Stimulated activated CD8-positive, alpha-beta memory T cell treated with anti-CD3 and anti-CD28 coated beads, Interleukin-15, amount 100 ng/mL, for 24 hours (primary cell): ENCODE results near the gene SLC2A6.
A peak's percentile ranks its signal among the peaks of the same experiment; 100 is the strongest.
"Not testable (repeated sequence)": the region's sequence is repeated elsewhere in the genome, so short reads cannot be mapped to it uniquely, and the experiment has no call there.

ENCODE experiments used
- DNase-seq: peaks from one replicate; pipeline ENCODE4 v3.0.0-alpha.2; 2020; ENCODE audit warnings: low read depth

Gene SLC2A6

GRCh38 chr9:133460405-133461175 is 18.3 kb downstream of the SLC2A6 start:
- no peak for DNase-seq

GRCh38 chr9:133459476-133460404 is 19.2 kb downstream of the SLC2A6 start, which contains the start of gene CACFD1:
TSS of gene CACFD1 (plus strand) at chr9:133459978. CDS start at chr9:133460067, 89 bp downstream.
- DNase-seq, result peak; percentile 81

GRCh38 chr9:133458643-133459312 is 20.1 kb downstream of the SLC2A6 start:
- DNase-seq, result no peak

DNA sequence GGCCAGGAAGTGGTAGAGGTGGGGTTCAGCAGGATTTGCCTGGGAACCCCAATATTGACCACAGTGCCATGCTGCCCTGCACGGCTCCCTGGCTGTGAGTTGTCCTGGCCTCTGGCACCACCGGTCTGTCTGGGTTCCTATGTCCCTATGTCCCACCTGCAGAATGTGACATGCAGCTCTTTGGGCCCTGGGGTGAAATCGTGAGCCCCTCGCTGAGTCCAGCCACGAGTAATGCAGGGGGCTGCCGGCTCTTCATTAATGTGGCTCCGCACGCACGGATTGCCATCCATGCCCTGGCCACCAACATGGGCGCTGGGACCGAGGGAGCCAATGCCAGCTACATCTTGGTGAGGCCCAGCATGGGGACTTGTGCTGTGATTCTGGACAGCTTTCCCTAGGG is 21.2 kb downstream of the SLC2A6 start:
- DNase-seq, result no peak

- DNase-seq, result no peak
Observed at GRCh38 chr9:133457233-133457632, 21.7 kb downstream of the SLC2A6 start.

DNA sequence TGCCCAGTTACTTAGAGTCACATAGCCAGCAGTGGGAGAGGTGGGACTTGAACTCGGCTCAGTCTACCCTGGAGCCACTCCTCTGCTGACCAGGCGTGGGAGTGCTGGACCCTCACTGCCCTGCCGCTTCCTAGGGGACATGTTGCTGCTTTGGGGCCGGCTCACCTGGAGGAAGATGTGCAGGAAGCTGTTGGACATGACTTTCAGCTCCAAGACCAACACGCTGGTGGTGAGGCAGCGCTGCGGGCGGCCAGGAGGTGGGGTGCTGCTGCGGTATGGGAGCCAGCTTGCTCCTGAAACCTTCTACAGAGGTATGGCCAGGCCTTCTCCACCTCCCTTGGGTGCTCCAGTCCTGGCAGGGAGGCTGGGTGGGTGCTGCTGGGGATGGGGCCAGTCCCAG is 22.5 kb downstream of the SLC2A6 start:
- no peak for DNase-seq

DNA sequence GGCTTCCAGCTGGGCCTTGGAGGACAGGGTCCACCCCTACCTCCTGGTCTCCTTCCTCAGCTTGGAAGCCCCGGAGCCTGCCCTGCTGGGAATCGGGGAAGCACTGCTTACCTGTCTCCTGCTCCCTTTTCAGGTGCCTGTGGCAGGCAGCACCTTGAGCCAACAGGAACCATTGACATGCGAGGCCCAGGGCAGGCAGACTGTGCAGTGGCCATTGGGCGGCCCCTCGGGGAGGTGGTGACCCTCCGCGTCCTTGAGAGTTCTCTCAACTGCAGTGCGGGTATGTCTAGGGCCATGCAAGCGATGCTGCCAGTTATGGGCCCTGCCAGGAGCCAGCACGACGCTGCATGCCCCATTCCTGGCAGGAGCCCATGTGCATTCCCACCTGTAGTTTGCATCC is 23.0 kb downstream of the SLC2A6 start:
- DNase-seq, result no peak

- no peak for DNase-seq
Observed at GRCh38 chr9:133454943-133455673, 23.8 kb downstream of the SLC2A6 start.

- DNase-seq, result no peak
Observed at GRCh38 chr9:133454325-133454724, 24.6 kb downstream of the SLC2A6 start.

DNA sequence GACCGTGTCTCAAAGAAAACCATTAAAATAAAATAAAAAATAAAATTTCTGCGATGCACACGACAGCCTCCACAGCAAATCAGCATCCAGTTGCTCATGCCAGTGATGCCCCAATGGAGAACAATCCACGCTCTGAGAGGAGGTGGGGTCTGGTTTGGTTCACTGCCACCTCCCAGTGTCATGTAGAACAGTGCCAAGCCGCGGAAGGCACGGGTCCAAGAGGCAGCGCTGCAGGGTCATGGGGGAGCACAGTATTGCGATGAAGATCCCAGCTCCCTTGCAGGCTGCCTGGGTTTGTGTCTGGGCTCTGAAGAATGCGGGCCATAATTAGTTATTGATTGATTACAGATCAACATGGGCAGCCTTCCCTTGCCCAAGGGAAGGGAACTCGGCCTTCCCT is 25.2 kb downstream of the SLC2A6 start:
- no peak for DNase-seq

- no peak for DNase-seq
Observed at GRCh38 chr9:133452562-133452961, 26.3 kb downstream of the SLC2A6 start.

GRCh38 chr9:133451865-133452264 is 27.0 kb downstream of the SLC2A6 start:
- DNase-seq, result not testable (repeated sequence)

DNA sequence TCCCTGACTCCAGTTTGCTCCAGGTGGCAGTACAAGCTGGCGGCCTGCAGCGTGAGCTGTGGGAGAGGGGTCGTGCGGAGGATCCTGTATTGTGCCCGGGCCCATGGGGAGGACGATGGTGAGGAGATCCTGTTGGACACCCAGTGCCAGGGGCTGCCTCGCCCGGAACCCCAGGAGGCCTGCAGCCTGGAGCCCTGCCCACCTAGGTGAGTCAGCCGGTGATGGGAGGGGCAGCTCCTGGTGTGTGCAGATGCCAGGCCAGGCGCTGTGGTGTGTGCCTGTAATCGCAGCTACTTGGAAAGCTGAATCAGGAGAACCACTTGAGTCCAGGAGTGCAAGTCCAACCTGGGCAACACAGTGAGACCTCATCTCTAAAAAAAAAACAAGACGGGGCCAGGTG is 29.1 kb downstream of the SLC2A6 start:
- no peak for DNase-seq

- no peak for DNase-seq
Observed at GRCh38 chr9:133448487-133448972, 30.4 kb downstream of the SLC2A6 start.

DNA sequence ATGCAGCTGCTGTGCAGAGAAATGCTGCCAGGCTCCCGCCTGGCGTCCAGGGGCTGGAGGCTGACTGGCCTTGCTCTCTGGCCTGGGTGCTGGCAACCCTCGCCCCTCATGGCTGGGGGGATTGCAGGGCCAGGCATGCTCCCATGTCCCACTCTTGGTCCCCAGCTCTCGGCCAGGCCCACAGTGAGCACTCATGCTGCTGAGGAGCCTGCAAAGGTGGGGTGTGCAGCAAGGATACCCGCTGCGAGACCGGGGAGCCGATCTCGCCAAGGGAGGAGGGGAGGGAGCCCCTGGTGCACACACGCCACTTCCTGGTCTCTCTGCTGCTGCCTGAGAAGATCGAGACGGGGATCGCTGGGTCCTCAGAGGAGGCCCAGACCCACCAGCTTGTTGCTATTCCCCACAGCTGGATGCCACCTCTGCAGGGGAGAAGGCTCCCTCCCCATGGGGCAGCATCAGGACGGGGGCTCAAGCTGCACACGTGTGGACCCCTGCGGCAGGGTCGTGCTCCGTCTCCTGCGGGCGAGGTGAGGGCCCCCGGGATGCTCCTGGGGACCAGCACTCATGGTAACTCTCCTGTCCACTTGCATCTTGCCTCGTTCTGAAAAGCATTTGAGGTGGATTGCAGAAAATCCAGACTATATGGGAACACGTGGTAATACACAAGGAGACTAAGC is 33.5 kb downstream of the SLC2A6 start:
- no peak for DNase-seq

- DNase-seq, result no peak
Observed at GRCh38 chr9:133443982-133444381, 34.9 kb downstream of the SLC2A6 start.

GRCh38 chr9:133443248-133443647 is 35.7 kb downstream of the SLC2A6 start:
- DNase-seq, result no peak

- no peak for DNase-seq
Observed at GRCh38 chr9:133441571-133441970, 37.3 kb downstream of the SLC2A6 start.

DNA sequence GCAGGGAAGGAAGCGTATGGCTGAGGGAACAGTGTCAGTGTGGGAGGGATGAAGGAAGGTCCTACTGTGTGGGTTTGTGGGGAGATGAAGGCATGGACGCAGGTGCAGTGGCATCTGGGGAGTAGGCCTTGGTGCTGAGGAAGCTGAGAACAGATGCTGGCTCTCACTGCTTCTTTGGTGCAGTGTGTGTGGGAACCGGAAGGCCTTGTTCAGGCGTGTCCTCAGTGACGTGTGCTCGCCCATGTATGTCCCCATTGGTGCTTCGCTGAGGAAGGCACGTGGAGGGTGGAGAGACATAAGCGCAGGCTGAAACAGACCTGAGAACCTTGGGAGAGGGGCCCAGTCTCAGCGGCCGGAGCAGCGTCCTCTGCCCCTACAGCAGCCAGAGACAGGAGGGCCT is 38.0 kb downstream of the SLC2A6 start:
- no peak for DNase-seq

DNA sequence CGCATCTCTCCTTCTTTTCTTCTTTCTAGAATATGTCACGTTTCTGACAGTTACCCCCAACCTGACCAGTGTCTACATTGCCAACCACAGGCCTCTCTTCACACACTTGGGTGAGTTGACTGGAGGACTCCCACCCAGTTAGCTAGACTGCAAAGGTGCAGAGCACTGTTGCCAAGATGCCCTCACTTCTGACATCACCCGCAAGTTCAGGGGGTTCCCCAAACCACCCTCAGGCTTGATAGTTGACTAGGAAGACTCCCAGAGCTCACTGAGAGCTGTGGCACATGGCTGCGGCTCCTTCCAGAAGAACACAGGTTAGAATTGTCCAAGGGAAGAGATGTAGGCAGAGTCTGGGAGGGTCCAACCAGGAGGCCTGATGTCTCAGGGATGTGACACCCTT is 39.6 kb downstream of the SLC2A6 start:
- no peak for DNase-seq
